Non-pigmented ciliary epithelial cell (primary cell): ENCODE measurements around the gene TRIAP1.
A peak's percentile ranks its signal among the peaks of the same experiment; 100 is the strongest.
"Not testable (repeated sequence)": the region's sequence is repeated elsewhere in the genome, so short reads cannot be mapped to it uniquely, and the experiment has no call there.

Experiments used
- DNase-seq: peaks from one replicate; pipeline ENCODE4 v3.0.0-alpha.2; 2010; ENCODE audit warnings: low read depth

The TRIAP1 gene

DNA sequence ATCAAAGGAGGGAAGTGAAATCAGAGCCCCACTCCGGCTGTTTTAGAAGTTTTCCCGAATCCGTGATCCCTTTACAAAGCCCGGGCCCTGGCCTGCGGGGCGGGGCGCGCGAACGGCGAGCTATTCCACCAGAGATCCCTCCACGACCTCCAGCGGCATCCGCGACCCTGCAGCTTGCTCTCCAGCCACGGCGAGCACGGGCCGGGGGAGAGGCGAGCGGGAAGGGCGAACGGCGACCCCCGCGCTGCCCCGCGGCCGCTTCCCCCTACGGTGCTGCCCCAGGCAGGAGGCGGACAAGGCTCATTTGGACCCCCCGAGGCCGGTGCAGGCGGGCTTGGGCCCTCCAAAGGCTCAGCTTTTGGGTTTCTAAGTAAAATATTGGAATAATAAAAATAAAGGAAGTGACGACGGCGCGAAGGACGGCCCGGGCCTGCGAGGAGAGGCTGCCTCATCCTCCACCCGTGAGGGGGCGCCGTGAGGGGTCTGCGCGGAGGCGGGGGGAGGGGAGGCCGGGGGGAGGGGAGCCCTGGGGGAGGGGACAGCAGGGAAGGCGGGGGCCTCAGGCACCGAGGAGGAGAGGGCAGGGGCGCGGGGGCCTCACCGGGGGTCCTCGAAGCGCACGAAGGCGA, 22.8 kb upstream of the TRIAP1 start:
- no peak for DNase-seq

DNA sequence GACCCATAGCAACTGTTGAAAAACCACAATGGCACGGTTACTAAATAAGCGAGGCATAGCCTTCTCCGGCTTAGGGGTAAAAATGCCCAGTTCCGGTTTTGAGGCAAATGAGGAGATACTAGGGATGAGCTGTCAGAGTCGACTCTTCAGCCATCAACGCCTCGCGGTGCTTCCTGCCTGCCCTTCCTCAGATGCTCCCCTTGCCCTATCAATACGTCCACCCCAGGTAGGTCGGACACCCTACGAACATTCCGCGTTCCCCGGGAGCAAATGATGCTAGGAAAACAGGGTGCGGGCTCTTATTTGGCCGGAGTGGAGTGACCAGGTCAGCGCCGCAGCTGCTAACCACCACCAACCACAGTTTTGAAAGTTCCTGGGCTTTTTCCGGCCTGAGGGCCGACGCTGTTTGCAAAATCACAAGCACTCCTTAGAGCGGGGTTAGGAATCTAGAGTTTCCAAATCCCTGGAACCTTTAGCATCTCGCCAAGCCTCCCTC, 22.2 kb upstream of the TRIAP1 start:
- no peak for DNase-seq

DNA sequence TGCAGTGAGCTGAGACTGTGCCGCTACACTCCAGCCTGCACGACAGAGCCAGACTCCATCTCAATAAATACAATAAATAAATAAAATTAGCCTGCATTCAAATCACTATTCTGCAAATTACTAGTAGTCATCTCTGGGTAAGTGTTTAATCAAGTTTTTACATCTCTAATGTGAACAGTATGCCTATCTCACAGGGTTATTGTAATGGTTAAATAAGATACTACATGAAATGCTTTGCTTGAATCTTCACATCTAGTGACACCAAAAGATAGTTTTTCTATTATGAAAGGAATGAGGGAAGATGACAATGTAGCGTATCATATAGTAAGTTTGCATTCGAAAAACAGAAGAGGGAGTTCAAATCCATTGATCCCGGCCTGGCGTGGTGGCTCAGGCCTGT, 21.3 kb upstream of the TRIAP1 start:
- no peak for DNase-seq

DNA sequence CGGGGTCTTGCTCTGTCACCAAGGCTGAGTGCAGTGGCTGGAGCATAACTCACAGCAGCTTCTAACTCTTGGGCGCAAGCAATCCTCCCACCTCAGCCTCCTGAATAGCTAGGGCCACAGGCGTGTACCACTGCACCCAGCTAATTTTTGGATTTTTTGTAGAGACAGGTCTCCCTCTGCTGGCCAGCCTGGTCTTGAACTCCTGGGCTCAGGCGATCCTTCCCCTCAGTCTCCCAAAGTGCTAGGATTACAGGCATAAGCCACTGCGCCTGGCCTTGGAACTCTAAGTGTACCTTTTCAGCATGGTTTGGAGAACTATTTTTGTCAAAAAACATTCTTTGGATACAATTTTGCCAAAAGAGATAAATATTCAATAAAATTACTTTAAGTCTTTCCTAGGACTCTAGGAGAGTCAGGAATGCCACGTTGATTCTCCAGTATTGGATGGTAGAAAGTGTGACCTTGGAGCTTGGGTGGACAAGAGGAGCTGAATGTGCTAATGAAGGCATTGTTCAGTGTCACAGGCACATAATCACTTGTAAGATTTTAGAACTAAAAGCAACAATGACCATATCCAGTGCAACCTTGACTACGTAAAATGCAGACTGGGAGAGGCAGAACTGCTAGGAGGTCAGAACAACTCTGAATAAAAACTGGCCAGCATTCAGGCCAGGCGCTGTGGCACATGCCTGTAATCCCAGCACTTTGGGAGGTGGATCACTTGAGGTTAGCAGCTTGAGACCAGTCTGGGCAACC, 20.6 kb upstream of the TRIAP1 start:
- DNase-seq = no peak

DNA sequence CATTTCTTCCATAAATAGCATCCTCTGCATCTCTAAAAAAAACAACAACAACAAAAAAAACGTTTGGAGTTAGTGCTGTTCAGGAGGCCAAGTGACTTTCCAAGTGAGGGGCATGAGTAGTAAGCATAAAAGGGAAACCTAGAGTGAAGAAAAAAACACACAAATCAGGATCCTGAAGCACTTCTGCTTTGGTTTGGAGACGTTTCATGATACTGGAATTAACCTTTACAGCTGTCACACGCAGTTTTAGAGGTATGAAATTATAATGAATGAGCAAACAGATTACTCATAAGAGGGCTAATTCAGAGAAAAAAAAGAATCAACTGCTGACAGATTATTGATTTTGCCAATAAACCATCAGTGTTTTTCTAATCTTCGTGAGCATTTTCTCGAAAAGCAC, 19.6 kb upstream of the TRIAP1 start:
- DNase-seq = no peak

DNA sequence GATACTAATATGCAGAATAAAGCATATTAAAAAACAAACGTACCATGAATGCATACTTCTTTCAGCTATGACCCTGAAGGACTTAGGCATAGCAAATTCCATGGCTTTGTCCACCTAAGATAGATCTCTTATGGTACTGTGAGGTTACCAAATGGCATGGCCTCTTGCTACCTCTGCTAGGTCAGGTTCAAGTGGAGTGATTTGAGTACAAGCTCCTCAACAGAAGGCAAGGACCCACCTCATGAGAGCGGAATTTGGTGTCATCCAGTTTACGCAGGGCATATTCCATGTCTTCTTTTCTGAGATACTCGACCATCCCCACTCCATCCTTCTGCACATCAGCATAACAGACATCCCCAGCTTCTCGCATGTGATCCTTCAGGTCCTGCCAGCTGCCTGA, 17.5 kb upstream of the TRIAP1 start:
- no peak for DNase-seq

DNA sequence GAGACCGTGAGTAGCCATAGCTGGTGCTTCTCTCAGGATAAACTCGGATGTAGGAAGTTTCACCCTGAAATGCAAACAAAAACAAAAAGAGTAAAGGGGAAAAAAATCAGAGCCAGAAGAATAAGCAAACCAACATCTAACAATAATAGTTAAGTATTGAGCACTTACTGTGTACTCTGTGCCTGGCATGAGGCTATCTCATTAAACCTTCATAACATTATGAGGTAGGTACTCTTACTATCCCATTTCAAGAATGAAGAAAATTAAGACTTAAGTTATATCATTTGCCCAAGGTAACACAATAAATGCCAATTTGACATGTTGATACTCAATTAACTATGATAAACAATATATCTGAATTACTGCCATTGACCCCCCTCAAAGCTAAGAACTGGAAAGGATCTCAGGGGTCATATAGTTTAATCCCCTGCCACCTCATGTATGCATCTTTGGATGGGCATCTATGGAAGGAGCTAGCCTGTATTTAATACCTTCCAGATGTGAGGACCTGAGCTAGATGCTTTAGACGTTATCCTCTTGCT, 16.0 kb upstream of the TRIAP1 start:
- no peak for DNase-seq

DNA sequence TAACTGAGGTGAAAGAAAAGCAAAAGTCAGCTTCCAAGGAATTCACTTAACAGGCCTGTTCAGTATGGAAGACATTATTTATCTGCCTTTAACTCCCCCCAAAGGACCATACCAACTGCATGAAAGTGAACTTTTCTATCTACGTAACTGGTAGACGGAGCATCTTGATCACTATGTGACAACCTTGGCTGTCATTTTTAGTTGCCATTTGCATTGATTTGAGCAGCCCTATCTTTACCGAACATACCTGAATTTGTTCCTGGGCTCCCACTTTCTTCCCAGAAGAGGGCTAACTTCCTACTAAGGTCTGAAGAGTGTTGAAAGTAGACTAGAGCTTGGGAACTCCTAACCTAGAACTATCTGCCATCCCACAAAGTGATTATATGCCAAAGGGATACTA, 14.0 kb upstream of the TRIAP1 start:
- no peak for DNase-seq

DNA sequence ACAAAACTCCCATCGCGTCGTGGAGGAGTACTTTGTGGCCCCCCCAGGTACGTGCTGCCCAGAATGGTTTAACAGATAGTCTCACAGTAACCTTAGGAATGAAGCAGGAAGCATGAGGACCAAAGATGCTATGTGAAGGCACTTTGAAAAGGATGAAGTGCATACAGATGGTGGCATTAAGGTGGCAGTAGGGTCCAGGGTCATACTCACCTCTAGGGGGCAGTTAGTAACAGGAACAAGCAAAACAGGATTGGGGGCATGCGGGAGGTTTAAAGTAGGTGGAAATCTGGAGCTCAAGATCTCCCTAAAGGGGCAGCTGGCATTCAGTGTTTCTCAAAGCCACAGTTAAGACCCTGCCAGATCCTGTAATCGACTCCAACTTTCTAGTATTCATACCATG, 10.9 kb upstream of the TRIAP1 start:
- no peak for DNase-seq

DNA sequence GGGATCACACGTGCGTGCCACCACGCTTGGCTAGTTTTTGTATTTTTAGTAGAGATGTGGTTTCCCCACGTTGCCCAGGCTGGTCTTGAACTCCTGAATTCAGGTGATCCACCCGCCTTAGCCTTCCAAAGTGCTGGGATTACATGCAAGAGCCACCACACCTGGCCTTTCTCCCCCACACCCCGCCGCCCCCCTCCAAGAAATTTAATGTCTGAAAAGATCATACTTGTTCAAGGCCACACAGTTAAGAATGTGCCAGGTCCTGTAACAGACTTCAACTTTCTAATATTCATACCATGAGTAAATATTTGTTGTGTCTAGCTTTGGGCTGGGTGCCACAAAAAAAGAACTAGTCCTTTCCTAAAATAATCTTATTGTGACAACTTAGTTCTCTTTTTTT, 9.1 kb upstream of the TRIAP1 start:
- DNase-seq = no peak

DNA sequence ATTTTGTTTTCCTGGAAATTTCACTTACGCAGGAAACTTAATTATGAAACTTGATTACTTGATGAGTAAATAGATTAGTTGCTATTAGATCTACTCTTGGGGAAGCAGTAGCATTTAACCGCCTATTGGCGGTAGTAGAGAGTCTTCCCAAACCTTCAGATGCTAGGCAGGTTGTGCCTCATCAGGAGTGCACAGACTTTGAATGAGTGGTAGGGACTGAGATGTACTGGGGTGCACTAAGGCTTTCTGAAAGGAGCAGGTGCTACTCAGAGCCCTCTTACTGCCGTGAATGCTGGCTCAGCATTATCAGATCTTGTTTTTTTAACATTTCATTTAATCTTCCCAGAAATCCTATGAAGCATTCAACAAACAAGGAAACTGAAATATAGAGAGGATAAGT, 7.8 kb upstream of the TRIAP1 start:
- DNase-seq = no peak

DNA sequence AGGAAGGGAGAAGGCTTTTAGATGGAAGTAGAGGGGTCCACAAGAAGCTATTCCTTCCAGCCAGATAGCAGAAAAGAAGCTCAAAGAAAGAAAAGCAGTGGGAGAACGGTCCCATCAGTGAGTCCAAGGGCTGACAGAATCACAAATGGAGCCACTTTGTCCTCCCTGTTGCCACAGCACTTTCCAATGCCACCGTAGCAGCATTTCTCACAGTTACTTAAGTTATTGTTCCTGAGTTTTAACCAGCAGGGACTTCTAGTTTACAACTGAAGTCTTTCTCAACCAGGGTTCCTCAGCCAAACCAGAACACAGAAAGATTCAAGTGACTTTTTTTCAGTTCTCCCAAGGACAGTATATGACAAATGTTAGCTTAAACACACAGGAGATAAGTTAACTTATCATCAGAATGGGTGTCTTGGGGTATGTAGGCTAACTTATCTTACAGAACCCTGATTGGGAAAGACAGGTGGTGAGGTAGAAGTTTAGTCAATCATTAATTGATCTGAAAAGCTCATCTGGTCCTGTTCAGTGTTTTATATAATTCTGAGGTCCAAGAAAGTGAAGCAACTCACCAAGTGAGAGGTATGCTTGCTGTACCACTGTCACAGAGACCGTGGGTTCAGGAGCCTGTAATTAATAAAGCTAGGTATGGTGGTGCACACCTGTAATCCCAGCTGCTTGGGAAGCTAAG, 7.0 kb upstream of the TRIAP1 start:
- no peak for DNase-seq

DNA sequence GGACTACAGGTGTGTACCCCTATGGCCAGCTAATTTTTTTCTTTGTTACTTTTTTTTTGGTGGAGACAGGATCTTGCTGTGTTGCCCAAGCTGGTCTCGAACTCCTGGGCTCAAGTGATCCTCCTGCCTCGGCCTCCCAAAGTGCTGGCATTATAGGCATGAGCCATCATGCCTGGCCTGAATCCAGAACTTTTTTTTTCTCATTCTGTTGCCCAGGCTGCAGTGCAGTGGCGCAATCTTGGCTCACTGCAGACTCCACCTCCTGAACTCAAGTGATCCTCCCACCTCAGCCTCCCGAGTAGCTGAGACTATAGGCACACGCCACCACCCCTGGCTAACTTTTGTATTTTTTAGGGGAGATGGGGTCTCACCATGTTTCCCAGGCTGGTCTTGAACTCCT, 6.3 kb upstream of the TRIAP1 start:
- not testable (repeated sequence) for DNase-seq

DNA sequence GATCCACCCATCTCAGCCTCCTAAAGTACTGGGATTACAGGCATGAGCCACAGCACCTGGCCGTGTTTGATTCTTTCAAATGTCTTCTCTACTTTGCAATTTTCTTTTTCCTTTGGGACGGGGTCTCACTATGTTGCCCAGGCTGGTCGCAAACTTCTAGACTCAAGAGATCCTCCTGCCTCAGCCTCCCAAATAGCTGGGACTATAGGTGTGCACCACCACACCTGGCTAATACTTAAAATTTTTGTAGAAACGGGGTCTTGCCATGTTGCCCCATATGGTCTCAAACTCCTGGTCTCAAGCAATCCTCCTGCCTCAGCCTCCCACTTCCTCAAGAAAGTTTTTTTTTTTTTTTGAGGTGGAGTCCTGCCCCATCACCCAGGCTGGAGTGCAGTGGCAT, 1.8 kb upstream of the TRIAP1 start:
- no peak for DNase-seq

DNA sequence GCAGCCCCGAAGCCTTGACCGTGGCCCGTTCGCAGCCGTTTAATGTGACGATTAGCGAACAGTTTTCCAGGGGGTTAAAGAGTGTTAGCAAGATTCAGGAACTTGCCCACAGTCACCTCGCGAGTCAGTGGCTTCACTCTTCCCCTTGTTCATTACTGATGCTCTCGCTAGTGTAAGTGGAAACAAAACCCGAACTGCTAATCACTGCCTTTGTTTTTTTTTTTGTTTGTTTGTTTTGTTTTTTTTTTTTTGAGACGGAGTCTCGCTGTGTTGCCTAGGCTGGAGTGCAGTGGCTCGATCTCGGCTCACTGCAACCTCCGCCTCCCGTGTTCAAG, 627 bp upstream of the TRIAP1 start:
- not testable (repeated sequence) for DNase-seq

DNA sequence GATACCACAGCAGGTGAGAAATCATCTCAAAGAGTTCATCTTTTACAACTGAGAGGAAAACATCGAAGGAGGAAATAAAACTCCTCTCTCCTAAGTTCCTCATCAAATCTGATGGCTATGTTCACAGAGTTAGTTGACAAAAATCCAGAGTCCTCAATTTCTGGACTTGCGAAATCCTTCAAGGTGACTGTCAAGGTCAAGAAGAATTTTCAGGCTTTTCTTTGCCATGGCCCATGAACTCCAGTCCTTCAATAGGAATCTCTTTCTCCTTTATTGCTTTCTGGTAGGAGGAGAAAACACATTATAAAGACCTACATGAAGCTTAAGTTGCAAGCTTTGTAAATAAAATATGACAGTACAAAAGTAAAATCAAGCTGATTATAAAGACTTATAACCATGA, 1.5 kb downstream of the TRIAP1 start:
- DNase-seq = no peak

DNA sequence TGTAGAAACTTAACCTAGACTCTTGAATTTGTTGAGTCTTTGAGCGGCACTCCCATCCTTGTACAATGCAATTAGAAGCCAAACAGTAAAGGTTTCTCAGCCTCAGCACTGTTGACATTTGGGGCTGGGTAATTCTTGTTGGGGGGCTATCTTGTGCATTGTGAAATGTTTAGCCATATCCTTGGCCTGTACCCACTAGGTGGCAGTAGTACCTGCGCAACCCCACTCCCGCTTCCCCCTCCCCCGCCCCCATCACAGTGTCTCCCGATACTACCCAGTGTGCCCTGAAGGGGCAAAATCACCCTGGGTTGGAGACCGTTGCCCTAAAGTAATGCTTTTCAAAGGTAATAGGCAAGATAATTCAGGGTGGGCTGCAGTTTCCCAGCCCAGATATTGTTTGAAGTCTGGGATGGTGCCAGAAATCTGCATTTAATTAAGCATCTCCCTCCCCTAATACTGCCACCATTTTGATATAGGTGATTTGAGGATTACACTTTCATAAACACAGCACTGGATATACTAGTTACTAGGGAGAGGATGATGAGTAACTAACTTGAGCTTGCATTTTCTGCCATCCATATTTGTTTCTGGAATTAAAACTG, 6.4 kb downstream of the TRIAP1 start:
- DNase-seq = peak; percentile 6

DNA sequence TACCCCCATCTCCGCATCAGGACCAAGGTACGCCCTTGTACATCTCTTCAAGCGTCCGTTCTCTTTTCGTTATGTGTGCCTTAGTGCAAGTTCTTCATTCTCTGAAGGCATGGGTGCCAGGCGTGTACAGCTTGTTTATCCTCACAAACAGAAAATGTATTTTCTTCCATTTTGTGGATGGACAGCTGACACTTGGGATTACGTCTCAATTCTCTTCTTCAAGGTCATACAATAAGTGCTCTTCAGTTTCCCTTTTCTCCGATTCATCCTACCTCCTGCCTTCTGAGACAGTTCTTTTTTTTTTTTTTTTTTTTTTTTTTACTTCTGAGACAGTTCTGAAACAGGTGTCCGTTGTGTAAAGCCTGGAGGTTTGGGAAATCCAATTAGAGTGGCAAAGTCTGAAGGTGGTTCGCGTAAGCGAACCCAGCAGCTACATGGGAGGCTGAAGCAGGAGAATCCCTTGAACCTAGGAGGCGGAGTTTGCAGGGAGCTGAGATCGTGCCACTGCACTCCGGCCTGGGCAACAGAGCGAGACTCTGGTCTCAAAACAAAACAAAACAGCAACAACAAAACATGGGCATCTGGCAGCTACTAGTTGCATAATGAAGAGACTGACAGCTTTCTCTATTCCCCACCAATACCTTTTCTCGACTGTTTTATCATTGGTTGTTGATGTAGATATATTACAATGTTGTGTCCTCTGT, 7.5 kb downstream of the TRIAP1 start:
- no peak for DNase-seq

DNA sequence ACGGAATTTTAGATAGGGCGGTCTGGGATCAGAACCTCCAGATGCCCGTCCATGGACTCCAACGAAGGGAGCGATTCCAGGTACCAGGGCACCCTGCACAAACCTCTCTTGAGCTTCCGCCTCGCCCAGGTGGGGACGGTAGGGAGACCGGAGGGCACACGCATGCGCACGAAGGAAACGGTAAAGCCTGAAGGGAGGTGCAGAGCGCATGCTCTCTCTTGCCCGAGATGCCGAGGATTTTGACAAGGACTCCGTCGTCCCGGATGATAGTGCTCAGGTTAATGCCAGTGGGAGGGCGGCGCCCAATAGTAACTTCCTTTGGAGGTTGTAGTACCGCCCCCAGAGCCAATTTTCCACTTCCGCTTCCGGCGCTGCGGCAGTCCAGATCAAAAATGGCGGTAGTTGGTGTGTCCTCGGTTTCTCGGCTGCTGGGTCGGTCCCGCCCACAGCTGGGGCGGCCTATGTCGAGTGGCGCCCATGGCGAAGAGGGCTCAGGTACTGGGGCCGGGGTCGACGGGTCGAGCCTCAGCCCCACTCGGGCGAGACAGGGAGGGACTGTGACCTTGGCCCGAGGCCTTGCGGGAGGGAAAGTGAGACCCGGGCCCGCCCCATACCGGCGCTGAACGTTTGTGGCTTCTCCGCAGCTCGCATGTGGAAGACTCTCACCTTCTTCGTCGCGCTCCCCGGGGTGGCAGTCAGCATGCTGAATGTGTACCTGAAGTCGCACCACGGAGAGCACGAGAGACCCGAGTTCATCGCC, 8.3 kb downstream of the TRIAP1 start, which contains the start of gene COX6A1:
TSS of gene COX6A1 (plus strand) at position 379 of the 760 bp plus-strand sequence. CDS start at position 393, 14 bp downstream.
- DNase-seq = peak; percentile 91

DNA sequence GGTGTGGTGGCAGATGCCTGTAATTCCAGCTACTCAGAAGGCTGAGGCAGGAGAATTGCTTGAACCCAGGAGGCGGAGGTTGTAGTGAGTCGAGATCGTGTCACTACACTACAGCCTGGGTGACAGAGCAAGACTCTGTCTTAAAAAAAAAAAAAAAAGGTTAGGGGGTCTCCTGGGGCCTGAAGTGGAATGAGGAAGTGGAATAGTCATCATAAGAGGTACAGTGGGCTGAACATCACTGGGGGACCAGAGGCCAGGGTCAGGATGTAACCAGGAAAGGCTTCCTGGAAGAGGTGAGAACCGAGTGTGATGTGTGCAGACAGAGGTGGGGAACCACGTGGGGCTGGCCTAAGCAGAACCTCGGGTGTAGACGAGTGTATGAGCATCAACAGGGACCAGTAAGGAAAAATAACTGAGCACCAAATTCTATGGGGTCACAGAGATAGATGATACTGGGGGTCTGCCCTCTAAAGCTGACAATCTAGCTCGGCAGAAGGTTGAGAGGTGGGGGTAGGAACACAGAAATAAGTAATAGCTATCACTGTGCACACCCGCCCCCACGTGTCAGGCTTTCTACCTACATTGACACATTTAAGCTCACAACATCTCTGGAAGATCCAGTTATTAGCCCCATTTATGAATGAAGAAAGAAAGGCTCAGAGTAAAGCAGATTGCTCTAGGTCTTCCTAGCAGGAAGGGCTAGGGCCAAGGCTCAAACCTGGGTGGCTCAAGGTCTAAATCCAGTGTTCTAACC, 13.2 kb downstream of the TRIAP1 start:
- DNase-seq = no peak
